Ovary (tissue), 9 donors: ENCODE data around the gene TMEM222. TPM values are rescaled to one million over a fixed set of nuclear protein-coding genes. Genes with fewer than 3 reads are reported as not detected.
A peak's percentile ranks its signal among the peaks of the same experiment; 100 is the strongest.

Experiments used
- DNase-seq, 5 donors: peaks; one replicate each; pipeline ENCODE4 v3.0.0-alpha.2; 2019 to 2020
- H3K27ac ChIP-seq, 2 donors: fragments of 200-600 bp; one replicate each; pipeline versions ENCODE4 v1.5.1 to v1.8.0; 2019 to 2022
- H3K27me3 ChIP-seq: fragments of 200-600 bp; one replicate; pipeline ENCODE4 v1.8.0; 2022
- H3K36me3 ChIP-seq: fragments of 200-600 bp; sonication (generic); one replicate; pipeline ENCODE4 v1.5.1; 2019
- H3K4me1 ChIP-seq: one replicate; pipeline ENCODE4 v1.8.1; 2013; ENCODE audit warnings: mild to moderate bottlenecking, moderate library complexity; ENCODE audit not compliant: insufficient read depth
- H3K4me3 ChIP-seq: fragments of 200-600 bp; sonication (generic); one replicate; pipeline ENCODE4 v1.5.1; 2017
- H3K9me3 ChIP-seq, 2 donors: fragments of 200-600 bp in 1 of 2; sonication (generic) in 1 of 2; one replicate each; pipeline versions ENCODE4 v1.5.1 to v1.8.1; 2013 to 2019; ENCODE audit warnings: mild to moderate bottlenecking in 1 of 2, moderate library complexity in 1 of 2
- EP300 ChIP-seq: sonication (generic); formaldehyde crosslinking; IDR thresholded peaks from one replicate; pipeline ENCODE4 v1.6.1; 2017; ENCODE audit warnings: antibody characterized with exemption
- POLR2A ChIP-seq: fragments of 450-650 bp; IDR thresholded peaks from one replicate; pipeline ENCODE4 v1.6.1; 2017; ENCODE audit warnings: antibody characterized with exemption, mild to moderate bottlenecking, moderate library complexity
- WGBS, 3 donors: extraction: QIAGEN DNeasy Blood & Tissue Kit in 1 of 3; methylation state at CpG; one replicate each; pipeline versions ENCODE4 v1.1.5 to v1.1.7; 2013 to 2017; 5-methylcytosine and 5-hydroxymethylcytosine counted together
- intact Hi-C, 4 donors: fragments of 100-400 bp; cut with DNase I; formaldehyde crosslinking; loops; one replicate each; pipeline versions ENCODE4 v1.11.0 to v1.15.1; 2022 to 2023
- polyA plus RNA-seq, 2 donors: library from polyadenylated mRNA; stranded (reverse); fragments of 200-250 nt in 1 of 2; fragments of 350-450 nt in 1 of 2; fragmentation: Illumina TruSeq in 1 of 2; extraction: RNeasy Lipid Tissue Mini Kit (QIAGEN cat#74804) in 1 of 2; gene quantifications; one replicate each; pipeline ENCODE4 v1.2.3, GENCODE V29; 2013 to 2014
- total RNA-seq, 7 donors: library from RNA; depleted of rRNA in 2 of 7; stranded (reverse); fragments of >200 nt in 2 of 7; fragmentation: NEBNext Ultra II Directional in 3 of 7; extraction: Animal tissue kit (Norgen Biotek cat#: 25700) in 3 of 7; gene quantifications; one replicate each; pipeline versions ENCODE4 v1.1.0 to v1.2.4, GENCODE V29; 2016 to 2023
- TF ChIP-seq, protein P1 (sequence below), 3 donors: fragments of 450-650 bp in 2 of 3; fragments of 200-600 bp in 1 of 3; IDR thresholded peaks; one replicate each; pipeline versions ENCODE4 v1.5.1 to v1.8.0; 2016 to 2022; ENCODE audit warnings: antibody characterized with exemption in 3 of 3, mild to moderate bottlenecking in 1 of 3
- donor health status: DM: no; HTN: no; CAD: no; lungs with moderate emphysema.
- donor health status: DM: no; HTN: no; CAD: no.
- donor health status: Bipolar disorder and iron deficiency.
- donor health status: DM: yes; HTN: yes; CAD: no.
- donor health status: DM: no; HTN: no; CAD: no.
- donor health status: DM: yes; HTN: yes; CAD: no.

TMEM222 gene
- total and polyA plus RNA-seq, 9 donors: 12.9 to 52.5 (median 36.5) TPM

DNA sequence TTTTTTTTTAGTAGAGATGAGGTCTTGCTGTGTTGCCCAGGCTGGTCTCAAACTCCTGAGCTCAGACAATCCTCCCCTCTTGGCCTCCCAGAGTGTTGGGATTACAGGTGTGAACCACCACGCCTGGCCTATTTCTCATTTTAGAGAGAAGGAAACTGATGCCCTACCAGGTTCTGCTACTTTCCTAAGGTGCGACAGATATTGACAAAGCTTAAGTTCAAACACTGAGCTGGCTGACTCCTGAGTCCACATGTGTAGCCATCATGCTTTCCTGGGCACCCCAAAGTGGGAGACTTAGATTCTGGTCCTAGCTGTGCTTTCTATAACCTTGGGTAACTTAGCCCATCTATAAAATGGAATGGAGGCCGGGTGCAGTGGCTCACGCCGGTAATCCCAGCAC lies 5.1 kb upstream of the TMEM222 start:
- Histone ChIP-seq H3K27ac (no peak overlapping the region), H3K27me3 (no peaks in the 10 kb centered on the region), H3K4me1 (no peaks in the 10 kb centered on the region), H3K36me3 (no peaks in the 10 kb centered on the region), H3K9me3 (no peaks in the 10 kb centered on the region), H3K4me3 (no peak overlapping the region)
- TF ChIP-seq EP300: no peak
- no peak for TF ChIP-seq POLR2A
- TF ChIP-seq, protein P1, sequence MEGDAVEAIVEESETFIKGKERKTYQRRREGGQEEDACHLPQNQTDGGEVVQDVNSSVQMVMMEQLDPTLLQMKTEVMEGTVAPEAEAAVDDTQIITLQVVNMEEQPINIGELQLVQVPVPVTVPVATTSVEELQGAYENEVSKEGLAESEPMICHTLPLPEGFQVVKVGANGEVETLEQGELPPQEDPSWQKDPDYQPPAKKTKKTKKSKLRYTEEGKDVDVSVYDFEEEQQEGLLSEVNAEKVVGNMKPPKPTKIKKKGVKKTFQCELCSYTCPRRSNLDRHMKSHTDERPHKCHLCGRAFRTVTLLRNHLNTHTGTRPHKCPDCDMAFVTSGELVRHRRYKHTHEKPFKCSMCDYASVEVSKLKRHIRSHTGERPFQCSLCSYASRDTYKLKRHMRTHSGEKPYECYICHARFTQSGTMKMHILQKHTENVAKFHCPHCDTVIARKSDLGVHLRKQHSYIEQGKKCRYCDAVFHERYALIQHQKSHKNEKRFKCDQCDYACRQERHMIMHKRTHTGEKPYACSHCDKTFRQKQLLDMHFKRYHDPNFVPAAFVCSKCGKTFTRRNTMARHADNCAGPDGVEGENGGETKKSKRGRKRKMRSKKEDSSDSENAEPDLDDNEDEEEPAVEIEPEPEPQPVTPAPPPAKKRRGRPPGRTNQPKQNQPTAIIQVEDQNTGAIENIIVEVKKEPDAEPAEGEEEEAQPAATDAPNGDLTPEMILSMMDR (IDR thresholded peaks at IDR 0.05): no peak
- intact Hi-C loops: no loop called here
- no peak for DNase-seq
- 78 to 91% (median 83%) methylated on average over 5 of the region's 5 CpGs for WGBS, 3 donors

GRCh38 chr1:27318136-27318535 lies 3.8 kb upstream of the TMEM222 start:
- Histone ChIP-seq H3K4me1 (peaks cover 5% of the 10 kb centered on the region), H3K9me3 (no peaks in the 10 kb centered on the region), H3K27ac (no peak overlapping the region), H3K36me3 (no peaks in the 10 kb centered on the region), H3K4me3 (no peak overlapping the region), H3K27me3 (no peaks in the 10 kb centered on the region)
- intact Hi-C loops: no loop called here
- WGBS, 3 donors: 7 to 14% (median 12%) methylated on average over 4 of the region's 4 CpGs
- no peak for DNase-seq
- TF ChIP-seq EP300 (no peak), POLR2A (no peak)
- TF ChIP-seq, protein P1 (IDR thresholded peaks at IDR 0.05): no peak

DNA sequence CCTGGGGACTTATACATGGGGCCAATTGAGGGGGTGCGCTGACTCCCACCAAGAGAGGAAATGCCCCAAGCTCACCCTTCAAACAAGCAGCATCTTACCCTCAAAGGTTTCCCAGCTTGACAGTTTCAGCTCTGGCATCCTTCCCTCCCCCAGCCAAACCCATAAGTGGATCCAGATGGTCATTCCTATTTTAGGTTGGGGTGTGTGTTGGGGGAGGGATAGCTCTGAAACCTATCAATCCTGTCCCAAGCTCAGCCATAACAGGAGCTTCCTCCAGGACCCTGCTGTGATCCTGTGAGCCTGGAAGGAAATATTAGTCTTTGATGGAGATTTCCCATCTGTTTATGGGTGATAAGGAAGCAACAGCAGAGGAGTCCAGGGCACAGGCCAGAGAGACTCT lies 3.4 kb upstream of the TMEM222 start:
- Histone ChIP-seq H3K27me3 (no peaks in the 10 kb centered on the region), H3K9me3 (no peaks in the 10 kb centered on the region), H3K4me1 (peaks cover 7% of the 10 kb centered on the region), H3K27ac (no peak overlapping the region), H3K36me3 (no peaks in the 10 kb centered on the region), H3K4me3 (no peak overlapping the region)
- no peak for DNase-seq
- intact Hi-C loops: no loop called here
- 5 to 31% (median 21%) methylated on average over 1 of the region's 1 CpG for WGBS, 3 donors
- TF ChIP-seq EP300 (no peak), POLR2A (no peak)
- TF ChIP-seq, protein P1 (IDR thresholded peaks at IDR 0.05): no peak

DNA sequence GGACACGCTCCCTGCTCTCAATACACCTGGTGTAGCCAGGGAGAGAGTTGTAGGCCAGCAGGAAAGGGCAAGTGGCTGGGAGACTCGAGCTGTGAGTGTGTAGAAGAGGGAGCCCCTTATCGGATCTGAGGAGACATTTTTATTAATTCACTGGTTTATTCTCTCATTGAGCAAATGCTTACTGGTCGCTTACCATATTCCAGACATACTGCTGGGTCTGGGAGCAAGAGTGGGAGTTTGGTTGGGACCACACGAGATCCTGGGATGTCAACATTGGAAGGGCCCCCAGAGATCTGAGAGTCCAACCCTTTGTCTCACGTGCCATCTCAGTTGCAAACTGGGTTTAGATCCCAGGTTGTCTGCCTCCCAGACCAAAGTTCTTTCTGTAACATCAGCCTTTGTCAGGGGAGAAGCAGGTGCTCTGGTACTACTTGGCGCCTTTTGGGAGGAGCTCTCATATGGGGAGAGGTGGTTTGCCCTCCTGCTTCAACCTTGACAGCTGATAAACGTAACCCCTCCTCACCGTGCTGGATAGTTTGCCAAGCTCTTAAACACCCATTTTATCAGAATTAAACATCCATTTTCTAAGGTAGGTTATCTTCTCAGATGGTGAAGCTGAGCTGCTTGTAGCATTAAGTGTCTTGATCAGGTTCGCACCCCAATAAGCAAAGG lies 742 bp downstream of the TMEM222 start:
- TF ChIP-seq, protein P1 (IDR thresholded peaks at IDR 0.05): no peak
- TF ChIP-seq POLR2A (no peak), EP300 (no peak)
- WGBS, 3 donors: 9 to 12% (median 10%) methylated on average over 10 of the region's 10 CpGs
- Histone ChIP-seq H3K36me3 (no peaks in the 10 kb centered on the region), H3K4me1 (peaks cover 9% of the 10 kb centered on the region), H3K9me3 (no peaks in the 10 kb centered on the region), H3K27ac (peak overlapping the region in 1 of 2 donors; percentile 56), H3K27me3 (no peaks in the 10 kb centered on the region), H3K4me3 (peak overlapping the region; percentile 92)
- DNase-seq: no peak
- intact Hi-C loops: loop anchor here in 2 of 4 donors (2.0 to 5.0 kb wide), 2 partner anchors 28 to 35 kb away; no protein-coding TSS in a partner anchor
